GM18868 (cell line): ENCODE results near the gene SOX9.
"Not testable (repeated sequence)": the region's sequence is repeated elsewhere in the genome, so short reads cannot be mapped to it uniquely, and the experiment has no call there.

Experiments
- ATAC-seq: cut with Tn5 transposase; IDR thresholded peaks from one replicate; pipeline ENCODE4 v1.9.1; 2021; ENCODE audit warnings: mild to moderate bottlenecking, moderate library complexity; ENCODE audit not compliant: unreplicated experiment

Gene SOX9

DNA sequence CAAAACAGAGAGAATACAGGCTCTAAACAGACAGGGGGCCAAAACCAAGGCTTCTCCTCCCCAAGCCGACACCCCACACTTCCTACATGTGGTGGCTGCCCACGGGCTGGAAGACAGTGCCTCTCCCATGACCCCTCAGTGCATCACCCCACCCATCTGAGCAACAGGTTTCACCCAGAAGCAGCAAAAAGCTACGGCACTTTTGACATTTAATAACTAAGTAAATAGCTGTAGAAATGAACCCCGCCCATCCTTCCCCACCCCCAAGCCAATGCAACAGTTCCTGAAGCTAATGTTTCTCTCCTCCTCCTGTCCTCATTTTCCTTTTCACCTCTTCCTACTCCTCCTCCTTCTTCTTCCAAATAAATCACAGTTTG is 9.9 kb upstream of the SOX9 start:
- ATAC-seq = no peak

DNA sequence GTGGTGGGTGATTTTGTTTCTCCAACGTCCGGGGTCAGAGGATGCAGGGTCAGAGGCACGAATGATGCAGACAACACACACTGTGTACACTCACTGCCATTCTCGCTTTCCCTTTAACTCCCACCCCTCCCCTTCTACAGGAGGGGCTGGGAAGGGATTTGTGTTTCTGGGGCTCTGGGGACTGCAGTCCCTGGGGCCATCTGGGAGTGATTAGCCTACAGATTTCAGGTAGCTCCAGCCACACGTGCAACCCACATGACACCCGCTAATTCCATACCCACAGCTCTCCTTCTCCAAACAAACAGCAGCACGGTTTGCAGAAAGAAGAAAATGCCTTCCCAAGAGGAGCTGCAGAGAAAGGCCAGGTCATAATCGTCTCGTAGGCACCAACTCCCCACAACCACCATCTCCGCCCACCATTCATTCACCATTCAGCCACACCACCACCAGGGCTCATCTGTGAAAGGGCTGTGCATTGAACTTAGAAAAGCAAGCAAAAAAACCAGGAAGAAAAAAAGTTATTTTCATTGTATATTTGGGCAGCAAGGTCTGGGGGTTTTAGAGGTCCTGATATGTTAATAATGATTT is 9.4 kb upstream of the SOX9 start:
- ATAC-seq = no peak

- ATAC-seq = not testable (repeated sequence)
Measured at GRCh38 chr17:72111926-72112325, 8.9 kb upstream of the SOX9 start.

GRCh38 chr17:72113751-72114150 is 7.1 kb upstream of the SOX9 start:
- no peak for ATAC-seq

DNA sequence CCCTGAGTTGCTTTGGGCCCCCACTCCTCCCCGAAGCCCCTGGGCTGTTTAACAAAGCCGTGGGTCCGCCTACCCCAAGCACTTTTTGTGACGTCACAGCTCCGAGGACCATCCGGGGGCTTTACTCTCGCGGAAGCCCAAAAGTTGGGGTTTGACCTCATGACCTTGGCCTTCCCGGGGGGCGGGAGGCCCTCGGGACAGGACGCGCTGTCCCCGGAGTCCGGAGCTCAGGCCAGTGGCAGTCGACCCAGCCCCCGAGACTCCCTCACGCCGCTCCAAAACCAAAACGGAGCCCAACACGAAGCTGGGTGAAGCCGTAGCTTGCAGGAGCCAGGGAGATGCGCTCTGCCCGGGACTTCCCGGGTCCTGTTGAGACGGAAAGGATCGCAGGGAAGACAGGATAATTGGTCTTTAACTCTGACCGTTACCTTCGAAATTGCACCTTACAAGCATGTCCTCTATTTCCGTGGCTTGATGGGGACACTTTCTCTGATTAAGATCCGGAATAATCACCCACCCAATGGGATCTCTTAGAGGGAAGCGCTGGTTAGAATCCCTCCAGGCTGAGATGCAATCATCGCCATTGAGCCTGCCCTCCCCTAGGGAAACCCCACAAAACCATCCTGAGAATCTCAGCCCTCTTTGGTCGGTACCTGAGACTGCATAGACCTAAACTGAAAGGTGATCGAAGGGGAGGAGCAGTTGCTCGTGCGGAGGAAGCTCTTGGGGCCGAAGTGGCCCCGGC is 4.9 kb upstream of the SOX9 start:
- ATAC-seq = no peak

DNA sequence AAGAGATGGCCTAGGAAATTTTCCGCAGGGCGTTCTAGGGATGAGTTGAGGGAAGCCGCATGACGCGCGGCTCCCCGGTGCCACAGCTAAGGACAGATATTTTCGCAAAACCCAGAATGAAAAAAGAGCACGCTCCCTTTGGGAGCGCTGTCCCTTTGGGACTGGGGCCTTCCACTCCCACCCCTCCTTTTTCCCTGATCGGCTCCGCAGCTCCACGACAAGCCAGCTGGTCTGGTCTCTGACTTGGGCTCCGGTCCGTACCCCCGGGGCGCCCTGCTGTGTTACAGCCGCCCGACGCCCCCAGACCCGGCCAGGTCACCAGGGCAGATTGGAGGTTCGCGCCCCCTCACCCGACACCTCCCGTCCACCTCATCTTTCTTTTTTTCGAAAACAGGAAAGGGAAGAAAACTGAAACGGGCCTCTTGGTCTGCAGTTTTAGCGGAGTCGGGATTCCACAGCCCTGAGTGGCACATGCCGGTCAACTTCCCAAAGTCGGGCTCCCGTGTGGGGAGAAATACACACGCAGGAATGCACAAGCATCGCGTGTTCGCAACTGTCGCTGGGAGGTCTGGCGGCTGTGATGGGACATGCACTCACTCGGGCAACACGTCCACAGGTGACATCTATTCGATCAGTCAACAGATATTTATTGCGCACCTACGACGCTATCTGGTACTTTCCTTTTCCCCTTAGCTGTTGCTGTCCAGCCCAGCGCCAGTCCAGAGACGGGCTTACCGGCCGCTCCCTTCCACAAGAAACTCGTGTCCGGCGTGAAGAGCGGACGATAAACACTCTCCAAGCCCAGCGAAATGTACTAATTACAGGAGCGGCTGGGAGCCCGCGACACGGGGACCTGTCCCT is 3.9 kb upstream of the SOX9 start:
- ATAC-seq = no peak

GRCh38 chr17:72117535-72118334 is 3.1 kb upstream of the SOX9 start:
- no peak for ATAC-seq

DNA sequence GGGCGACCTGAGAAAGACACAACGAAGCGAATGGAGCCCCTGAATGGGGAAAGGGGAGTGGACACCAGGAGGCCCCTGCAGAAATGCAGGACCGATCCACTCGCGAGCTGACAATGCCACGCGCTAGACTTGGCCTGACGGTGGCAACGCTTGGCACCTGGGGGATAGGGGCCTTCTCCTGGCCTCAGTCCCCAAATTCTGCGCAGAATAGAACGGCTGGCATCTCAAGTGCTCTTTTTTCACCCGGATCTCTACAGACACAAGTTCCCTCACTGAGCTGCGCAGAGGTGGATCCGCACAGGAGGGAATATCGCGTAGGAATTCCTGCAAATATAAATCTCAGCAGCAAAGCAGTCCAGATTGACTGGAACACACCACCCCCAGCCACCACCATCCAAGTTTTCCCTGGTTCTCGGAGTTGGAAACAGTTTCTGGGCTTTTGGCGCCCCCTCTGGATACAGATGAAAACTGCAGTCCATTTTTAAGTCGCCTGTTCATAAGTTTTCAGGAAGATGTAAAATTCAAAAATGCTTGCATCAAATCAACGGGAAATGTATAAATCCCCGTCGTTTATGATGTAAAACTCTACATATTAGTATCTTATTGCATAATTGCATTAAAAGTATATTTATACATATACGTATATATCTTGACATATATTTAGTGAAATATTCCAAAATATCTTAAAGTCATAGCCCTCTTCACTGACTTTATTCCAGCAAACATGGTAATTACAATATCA is 2.3 kb upstream of the SOX9 start:
- no peak for ATAC-seq

- ATAC-seq = no peak
Measured at GRCh38 chr17:72119077-72119872, 1.5 kb upstream of the SOX9 start.

DNA sequence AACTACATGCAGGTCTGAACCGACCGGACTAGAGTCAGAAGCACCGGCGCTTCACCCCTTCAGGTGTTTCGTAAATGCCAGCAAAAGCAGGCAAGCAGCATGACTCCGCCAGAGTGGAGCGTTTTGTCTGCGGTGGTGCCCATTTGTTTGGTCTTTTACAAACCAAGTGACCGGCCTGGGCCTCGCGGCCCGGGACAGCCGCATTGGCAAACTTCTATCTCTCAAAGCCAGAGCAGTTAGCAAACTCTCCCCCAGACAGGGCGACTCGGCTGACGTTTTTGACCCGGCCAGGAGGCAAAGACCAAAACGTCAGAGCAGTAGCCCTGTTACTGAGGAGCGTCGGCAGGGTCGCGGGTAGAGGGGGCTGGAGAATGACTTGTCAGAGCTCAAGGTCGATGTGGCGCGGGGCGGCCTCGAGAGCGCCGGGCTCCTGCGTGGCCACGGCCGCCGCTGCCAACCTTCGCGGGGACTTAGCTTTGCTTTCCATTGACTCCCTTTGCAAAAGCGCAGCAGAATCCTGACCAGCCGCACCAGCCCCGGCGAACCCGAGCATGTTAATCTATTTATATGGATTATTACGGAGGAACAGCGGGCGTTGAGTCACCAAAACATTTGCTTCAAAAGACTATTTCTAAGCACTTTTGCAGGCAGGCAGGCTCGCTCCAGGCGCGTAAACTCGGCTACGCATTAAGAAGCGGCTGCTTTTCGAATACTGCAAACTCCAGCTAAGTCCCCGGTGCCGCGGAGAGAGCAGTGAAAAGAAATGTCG is 763 bp upstream of the SOX9 start:
- ATAC-seq = peak; percentile 12

GRCh38 chr17:72121164-72122009 is 567 bp downstream of the SOX9 start:
- peak; percentile 4 for ATAC-seq

- no peak for ATAC-seq
Measured at GRCh38 chr17:72122010-72122764, 1.4 kb downstream of the SOX9 start.

- no peak for ATAC-seq
Measured at GRCh38 chr17:72122765-72123529, 2.1 kb downstream of the SOX9 start.

GRCh38 chr17:72123530-72124437 is 3.0 kb downstream of the SOX9 start:
- ATAC-seq = no peak

DNA sequence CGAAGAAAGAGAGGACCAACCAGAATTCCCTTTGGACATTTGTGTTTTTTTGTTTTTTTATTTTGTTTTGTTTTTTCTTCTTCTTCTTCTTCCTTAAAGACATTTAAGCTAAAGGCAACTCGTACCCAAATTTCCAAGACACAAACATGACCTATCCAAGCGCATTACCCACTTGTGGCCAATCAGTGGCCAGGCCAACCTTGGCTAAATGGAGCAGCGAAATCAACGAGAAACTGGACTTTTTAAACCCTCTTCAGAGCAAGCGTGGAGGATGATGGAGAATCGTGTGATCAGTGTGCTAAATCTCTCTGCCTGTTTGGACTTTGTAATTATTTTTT is 3.6 kb downstream of the SOX9 start:
- no peak for ATAC-seq

- no peak for ATAC-seq
Measured at GRCh38 chr17:72125226-72125651, 4.4 kb downstream of the SOX9 start.
